Stimulated activated CD4-positive, alpha-beta T cell treated with anti-CD3 and anti-CD28 coated beads, Interleukin-1b, Interleukin-23, amount 100 ng/mL, for 1 hour (primary cell): ENCODE measurements around the gene BMP6.

Experiments used
- DNase-seq, 2 donors: peaks; one replicate each; pipeline ENCODE4 v3.0.0-alpha.2; 2020; ENCODE audit warnings: low read depth in 2 of 2

BMP6 gene

DNA sequence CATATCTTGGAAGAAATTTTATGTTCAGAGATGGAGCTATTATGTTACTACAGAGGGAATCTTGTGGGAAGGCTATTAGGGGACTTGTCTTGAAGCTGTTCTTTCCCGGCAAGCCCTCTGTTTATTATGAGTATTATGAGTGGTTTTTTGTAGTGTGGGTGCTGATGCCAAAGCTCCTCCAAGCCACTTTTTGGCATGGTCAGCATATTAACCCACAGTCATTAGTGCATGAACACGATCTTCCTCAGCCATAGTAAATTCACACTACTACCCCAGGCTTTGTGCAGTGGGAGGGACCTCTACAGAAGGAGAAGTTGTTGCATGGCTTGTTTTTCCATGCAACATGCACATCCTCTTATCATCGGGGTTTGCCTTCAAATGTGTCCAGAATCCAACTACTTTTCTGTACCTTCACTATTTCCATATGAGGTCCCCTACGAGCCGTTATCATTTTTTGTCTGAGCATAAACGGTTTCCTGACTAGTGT lies 6.5 kb upstream of the BMP6 start:
- no peak for DNase-seq

DNA sequence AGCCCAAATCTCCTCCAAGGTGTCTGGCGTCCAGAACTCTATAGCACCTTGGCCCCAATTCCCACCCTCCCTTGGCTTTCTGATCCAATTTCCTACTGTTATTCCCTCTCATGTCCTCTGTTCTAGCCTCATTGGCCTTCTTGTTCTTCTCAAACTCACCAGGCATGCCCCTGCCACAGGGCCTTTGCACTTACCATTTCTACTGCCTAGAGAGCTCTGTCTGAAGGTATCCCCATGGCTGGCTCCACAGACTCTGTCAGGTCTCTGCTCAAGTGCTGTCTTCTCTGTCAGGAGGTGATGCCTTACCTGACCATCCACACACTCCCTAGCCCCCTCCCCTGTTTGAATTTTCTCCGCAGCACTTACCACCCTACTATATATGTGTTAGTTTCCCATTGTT lies 5.6 kb upstream of the BMP6 start:
- no peak for DNase-seq

DNA sequence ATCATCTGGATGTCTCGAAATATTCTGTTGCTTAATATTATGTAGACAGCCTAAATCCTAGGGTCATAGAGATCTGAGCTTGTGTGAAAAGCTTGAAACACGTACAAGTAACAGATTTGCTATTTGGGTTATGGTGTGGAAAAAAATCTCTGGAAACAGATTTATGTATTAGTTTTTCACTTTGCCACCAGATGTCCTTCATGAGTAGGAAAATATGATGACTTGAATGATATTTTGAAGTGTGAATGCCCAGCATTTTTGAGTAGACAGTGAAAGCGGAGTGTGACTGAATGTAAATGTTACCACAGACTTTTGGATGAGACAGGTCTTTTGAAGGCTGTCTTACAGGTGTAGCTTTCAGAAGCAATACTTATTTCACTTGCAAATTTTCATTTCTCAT lies 4.2 kb upstream of the BMP6 start:
- no peak for DNase-seq

DNA sequence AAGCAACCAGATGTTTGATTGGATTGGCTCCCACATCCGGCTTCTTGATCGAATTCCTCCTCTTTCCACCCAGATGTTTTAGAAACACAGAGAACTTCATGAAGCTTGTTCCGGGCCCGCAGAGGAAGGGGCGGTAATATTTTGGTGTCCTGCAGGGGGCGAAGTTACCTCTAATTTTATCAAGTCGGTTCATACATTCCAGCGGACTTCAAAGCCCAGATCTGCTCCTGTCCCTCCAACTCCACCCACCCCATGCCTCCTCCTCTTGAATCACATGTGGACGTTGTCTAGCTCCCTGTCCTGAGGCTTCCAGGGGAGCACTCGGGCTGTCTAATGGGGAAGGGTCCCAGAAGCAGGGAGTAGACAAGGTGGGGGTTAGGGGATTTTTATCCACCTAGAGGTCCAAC lies 2.9 kb upstream of the BMP6 start:
- DNase-seq: peak in 1 of 2 donors; percentile 52

DNA sequence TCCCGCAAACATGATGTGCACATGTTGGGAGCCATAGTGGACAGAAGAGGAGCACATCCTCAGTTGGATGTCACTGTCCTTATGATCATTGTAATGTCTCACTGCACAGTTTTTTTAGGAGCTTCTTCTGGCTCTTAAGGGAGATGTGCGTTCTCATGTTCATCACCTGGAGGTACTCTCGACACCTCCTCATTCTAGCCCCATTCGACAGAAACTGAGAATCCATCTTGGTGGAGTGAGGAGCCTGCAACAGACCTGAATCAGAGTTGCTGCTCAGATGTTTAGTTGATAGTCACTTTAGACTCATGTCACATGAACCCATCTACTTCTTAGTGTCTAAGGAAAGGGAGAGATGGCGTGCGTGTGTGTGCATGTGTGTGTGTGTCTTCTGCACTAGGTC lies 2.3 kb upstream of the BMP6 start:
- no peak for DNase-seq

DNA sequence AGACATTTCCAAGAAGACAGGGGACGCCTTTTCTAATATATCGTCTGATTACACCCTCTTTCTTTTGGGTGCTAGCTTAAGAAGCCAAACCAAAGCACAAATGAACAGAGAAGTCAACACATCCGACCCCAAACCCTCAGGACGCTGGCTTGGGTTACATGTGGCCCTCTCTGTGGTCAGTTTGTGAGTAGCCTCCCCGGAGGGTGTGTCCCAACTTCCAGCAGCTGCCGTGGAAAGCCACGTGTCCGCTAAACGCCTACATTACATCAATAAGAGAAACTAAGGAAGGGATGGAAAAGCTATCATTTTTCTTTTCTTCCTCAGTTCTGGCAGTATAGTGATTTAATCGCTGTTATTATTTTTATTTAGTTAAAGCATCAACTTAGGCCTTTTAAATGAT lies 487 bp upstream of the BMP6 start:
- no peak for DNase-seq

DNA sequence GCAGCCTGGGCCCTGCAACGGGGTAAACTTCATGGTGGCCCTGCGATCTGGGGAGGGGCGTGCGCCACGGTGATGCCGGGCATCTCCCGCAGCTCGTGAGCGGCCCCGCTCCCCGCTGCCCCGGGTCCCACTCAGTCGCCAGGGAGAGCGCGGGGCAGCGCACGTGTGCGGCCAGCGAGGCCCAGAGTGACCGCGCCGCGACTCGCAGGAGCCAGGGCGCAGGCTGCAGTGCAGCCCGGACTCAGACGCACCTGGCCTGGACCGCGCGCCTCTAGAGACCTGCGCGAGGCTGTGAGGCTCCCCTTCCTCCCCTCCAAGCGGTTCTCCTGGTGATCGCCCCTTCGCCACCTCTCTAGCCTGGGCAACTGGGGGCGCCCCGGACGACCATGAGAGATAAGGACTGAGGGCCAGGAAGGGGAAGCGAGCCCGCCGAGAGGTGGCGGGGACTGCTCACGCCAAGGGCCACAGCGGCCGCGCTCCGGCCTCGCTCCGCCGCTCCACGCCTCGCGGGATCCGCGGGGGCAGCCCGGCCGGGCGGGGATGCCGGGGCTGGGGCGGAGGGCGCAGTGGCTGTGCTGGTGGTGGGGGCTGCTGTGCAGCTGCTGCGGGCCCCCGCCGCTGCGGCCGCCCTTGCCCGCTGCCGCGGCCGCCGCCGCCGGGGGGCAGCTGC lies 652 bp downstream of the BMP6 start:
- no peak for DNase-seq

DNA sequence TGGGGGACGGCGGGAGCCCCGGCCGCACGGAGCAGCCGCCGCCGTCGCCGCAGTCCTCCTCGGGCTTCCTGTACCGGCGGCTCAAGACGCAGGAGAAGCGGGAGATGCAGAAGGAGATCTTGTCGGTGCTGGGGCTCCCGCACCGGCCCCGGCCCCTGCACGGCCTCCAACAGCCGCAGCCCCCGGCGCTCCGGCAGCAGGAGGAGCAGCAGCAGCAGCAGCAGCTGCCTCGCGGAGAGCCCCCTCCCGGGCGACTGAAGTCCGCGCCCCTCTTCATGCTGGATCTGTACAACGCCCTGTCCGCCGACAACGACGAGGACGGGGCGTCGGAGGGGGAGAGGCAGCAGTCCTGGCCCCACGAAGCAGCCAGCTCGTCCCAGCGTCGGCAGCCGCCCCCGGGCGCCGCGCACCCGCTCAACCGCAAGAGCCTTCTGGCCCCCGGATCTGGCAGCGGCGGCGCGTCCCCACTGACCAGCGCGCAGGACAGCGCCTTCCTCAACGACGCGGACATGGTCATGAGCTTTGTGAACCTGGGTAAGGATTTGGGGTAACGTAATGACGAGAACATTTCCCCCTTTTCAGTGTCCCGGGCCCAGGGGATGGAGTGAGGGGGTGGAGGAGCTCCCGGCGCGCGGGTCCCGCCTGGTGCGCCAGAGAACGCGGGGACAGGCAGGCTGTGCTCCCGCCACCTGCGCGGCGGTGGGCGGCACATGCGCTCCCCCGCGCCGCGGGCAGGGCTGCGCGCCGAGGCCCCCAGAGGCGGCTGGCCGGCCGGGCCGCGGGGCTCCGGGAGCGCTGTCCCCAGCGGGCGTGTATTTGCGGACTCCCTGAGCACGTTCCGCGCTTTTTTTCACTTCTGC lies 1.4 kb downstream of the BMP6 start:
- no peak for DNase-seq

DNA sequence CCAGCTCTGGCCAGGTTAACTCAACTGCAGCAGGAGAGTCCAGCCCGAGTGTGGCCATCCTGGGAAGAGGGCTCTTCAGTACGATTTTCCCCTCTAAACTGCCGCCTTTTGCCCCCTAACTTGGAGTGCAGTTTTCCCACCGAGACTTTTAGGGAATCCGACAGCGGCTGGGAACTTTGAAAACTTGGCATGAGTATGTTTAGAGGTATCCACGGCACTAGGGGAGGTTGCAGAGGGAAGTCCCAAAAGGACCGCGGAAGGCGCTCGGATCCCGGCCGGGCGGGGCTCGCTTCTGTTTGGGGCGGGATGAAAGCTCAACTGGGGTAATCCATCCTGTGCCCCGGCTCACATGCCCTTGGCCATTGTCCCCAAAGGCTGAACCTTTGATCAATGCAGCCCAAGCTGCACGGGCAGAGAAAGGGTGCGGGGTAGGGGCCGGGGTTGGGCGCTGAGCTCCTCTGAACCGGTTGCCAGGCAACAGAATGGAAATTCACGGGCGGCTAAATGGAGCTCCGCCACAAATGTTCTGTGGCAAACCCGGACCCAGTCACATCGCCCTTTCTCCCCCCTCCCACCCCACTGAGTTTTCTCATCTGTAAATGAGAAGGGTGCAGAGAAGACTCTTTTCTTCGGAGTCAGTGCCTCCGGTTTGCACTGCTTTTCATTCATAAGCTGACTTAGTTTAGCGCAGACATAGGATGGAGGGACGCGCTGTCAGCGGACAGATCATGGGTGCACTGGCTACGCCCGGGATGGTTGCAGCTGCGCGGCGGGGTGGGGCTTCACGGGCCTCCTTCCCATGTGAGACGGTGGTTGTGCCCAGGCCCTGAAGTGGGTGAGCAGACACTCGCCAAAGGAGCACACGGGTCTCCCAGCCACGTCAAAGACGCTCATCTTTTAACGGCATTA lies 2.3 kb downstream of the BMP6 start:
- DNase-seq: no peak

DNA sequence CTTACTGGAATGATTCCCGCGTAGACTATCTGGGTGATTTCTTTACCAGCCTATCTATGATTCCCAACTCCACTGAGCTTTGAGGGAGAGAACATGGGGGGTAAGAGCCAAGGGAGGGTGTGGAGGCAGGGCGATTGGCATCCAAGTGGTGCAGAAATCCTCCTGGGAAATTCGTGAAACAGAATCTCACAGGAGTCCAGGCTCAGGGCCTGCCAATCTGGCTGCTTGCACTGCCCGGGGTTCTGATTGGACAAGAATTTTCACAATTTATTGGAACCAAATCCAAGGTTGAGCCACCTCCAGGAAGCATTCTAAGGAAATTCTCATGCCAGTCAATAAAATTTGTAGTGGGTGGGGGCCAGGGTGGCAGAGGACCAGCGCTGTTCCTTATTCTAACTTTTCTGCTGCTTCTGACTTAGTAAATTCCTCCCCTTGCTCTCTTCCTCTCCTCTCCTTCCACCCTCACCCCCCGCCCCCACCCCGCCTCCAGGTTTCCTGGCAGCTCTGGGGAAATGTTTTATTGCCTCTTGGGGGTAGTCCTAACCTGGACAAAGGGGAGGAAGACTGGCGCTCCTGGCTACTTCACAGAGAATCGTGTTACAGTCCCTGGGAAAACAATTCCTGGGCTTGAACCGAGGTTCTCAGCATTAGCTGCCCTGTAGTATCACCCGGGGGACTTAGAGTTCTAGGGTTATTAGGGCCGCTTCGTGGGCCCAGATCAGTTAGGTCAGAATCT lies 3.1 kb downstream of the BMP6 start:
- DNase-seq: no peak

DNA sequence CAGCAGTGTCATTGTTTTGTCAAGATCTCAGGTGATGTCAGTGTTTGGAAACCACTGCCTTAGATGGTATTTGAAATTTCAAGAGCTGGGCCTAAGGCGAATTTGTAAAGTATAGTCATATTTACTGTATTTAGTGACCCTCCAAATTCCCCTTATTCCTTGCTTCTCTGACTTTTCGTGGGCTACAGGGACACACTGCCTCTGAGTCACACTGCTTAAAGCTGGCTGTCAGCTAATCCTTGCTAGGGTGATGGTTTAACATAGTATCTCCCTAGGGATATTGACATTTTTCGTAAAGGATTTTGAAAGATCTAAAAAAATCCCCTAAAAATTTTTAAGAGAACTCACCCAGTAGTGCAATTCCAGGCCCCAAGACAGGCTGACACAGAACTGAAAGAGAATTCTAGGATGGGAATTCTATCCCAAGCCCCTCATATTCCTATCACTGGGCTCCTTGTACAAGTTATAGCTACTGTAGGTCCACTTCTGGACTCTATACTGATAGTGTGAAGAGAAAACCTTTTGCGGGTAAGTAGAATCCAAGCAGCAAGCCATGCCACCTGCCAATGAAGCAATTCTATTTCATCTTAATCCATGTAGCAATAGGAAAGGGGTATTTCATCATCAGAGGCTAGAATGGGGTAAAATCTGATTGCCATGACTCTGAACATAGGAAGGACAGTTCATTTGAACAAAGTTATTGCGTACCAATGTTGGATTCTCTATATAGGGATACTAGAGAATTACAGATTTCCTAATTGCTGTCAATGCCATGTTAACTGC lies 4.3 kb downstream of the BMP6 start:
- no peak for DNase-seq

DNA sequence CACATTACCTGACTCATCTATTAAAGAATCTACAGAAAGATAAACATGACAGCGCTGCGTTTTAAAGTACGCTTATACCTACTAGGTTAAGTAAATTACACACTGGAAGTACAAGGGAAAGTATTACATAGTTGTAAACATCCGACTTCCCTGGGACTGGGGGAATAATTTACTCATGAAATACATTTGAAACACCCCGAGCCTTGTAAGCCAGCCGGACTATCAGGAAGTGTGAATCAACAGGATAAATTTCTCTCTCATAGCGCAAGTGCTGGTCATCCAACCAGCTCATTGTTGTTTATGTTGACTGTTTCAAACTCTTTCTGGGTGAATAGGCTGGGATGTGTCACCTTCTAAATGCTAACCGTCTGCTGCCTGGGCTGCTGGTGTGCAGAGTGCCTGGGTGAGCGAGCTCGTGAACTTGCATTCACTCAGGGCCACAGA lies 4.9 kb downstream of the BMP6 start:
- DNase-seq: no peak

DNA sequence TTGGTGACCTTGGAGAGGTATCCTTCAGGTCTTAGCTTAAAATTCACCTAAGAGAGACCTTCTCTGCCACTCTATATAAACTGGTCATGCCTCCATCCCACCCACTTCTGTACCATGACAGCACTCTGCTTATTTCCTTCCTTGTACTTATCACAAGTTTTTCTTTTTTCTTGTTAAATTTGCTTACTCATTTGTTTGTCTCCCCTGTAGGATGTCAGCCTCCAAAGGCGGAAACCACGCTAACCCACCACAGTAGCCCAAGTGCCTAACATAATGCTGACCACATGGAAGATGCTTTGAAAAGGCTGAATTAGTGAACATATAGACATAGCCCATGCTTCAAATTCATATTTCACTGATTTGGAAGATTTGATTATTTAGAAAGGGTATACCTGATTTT lies 5.4 kb downstream of the BMP6 start:
- no peak for DNase-seq

DNA sequence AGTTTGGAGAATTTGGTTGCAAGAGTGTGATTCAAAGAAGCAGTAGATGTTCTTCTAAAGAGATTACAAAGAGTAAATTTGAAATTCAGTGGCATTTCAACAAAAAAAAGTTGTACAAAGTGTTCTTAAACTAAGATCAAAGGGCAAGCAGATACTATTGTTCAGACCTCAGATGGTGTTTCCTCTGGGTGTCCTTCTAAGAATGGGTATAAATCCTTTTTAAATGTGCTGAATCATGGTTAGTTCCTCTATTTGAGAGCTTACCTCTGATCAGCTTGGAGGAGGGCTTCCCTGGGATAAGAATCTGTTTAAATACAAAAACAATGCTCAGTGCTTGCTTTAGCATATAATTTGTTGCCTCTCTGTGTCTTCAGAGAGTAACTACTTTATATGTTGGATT lies 6.3 kb downstream of the BMP6 start:
- no peak for DNase-seq

DNA sequence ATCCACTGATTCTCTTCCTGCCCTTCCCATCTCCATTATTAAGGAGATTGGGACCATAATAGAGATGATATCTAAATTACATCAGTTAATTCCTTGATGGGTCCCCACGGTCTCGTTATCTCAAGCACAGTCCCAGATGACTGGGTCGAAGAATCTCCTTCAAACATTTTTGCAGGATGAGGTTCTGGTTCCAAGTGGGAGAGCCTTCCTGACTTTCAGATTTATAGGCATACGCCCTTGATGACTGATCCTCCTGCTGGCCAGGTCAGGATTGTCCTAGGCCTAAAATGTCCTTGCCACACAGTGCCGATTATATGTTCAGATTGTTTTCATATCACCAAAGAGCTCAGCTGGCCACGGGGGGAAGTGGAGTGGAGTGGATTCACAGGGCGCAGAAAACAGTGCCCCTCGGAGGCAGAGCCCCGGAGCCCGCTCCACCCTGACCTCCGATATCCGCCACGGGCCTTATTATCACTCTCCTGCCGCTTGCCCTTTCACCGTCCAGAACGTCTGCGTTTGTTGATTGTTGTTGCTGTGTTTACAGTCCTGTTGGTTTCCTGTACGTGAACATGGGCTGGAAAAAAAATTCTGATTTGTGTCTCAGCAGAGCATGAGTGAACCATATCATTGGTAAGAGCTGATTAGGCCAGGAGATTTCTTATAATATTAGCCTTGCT lies 8.9 kb downstream of the BMP6 start:
- DNase-seq: no peak

DNA sequence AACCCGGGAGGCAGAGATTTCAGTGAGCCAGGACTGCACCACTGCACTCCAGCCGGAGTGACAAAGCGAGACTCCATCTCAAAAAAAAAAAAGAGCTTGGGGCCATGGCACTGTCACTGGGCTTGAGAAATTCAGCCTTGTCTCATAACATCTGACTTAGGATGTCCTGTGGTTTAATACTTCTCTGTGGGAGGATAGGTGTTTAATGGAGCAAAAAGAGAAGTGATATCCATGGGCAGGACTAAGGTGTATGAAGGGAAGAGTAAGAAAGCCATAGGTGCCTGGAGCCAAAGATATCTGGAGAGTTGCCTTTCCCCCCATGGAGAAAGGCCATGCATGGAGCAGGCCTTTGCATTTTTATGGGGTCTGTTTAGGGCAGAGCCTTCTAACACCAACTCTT lies 11.2 kb downstream of the BMP6 start:
- DNase-seq: no peak

DNA sequence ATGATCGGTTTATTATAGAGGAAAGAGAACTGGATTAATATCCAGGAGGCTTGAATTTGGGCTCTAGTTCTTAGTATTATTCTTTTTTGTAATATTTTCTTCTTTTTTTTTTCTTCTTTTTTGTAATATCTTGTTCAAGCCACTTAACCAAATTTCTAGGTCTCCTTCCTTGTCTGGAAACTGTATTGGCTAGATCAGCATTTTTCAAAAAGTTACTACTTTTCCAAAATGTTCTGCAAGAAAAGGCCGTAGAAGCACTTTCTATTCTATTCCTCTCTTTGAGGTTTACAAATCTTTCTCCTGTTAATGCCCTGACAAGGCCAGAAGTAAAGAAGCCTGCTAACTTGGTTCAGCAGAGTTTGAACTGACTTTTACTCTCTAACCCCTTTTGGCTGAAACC lies 12.0 kb downstream of the BMP6 start:
- no peak for DNase-seq

DNA sequence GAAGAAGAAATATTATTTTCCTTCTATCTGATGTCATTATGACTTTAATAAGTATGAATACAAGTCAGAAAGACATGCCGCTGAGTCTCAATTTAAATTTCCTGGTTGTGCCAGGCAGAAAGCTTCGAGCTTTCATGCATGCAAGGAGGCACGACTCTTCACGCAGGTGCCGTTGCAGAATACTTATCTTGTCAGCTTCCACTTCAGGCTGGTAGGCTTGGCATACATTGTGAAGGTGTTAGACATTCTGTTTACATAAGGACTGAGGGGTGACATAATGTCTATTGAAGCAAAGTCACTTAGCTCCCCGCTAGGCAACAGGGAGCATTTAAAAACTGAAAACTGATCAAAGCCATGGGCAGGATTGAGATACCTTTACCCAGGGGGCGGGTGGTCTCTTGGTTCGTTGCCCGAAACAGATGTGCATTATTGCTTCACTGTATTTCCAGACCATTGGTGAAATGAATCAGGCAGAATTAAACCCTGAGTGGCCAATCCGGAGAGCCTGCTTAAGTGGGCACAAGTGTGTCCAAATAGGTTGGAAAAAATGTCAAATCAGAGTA lies 16.4 kb downstream of the BMP6 start:
- DNase-seq: no peak

DNA sequence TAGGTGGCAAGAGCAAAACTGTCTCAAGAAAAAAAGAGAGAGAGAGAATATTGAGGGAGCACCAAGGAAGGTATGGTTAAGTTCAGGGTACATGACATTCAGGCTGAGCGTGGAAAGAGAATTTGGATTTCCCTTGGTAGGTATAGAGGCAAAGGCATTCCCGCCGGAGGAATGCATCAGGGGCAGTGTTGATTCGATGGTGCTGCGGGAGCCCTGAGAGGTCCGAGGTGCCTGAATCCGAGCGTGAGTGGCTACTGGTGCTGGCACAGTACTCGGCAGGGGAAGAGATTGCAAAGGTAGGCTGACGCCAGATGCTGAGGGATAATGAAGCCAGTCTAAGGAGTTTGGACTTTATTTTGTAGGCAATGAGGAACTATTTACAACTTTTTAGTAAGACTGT lies 20.0 kb downstream of the BMP6 start:
- DNase-seq: no peak

DNA sequence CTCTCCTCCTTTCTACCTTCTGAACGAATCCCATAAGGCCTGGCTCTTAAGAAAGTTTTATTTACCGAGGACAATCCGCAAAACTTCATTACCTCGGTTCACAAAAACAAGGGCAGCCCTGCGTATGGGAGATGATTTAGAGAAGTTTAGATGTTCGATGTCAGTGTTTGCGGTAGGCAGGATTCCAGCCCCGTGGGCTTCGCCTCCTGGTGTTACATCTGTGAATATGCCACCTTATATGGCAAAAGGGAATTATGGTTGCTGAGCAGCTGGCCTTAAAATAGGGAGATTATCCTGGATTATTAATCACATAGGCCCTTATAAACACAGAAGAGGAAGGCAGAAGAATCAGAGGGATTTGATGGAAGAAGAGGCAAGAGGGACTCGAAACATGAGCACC lies 21.1 kb downstream of the BMP6 start:
- DNase-seq: no peak
